A549 treated with CpdA at 1 μM for 4 hours (cell line): ENCODE measurements around the gene LSM4. TPM values are rescaled to one million over a fixed set of nuclear protein-coding genes. Genes with fewer than 3 reads are reported as not detected.

Experiments
- total RNA-seq: library from RNA; stranded (reverse); fragments of 200-300 nt; extraction: Qiagen RNA extraction; gene quantifications from 5 replicates; pipeline ENCODE4 v1.2.3, GENCODE V29; 2022; ENCODE audit warnings: low read depth

The LSM4 gene
- total RNA-seq = 212 to 240 TPM (median 230 TPM) in 5 replicates

GRCh38 chr19:18322759-18323460 lies at the start of gene LSM4:
LSM4 (minus strand) TSS chr19:18323076; CDS start chr19:18323020, 56 bp downstream.

GRCh38 chr19:18340190-18340989 lies 17.5 kb upstream of the LSM4 start, which contains the start of gene PGPEP1:
PGPEP1 (plus strand) TSS chr19:18340598; CDS start chr19:18340682, 84 bp downstream.

GRCh38 chr19:18281082-18282020 lies 41.5 kb downstream of the LSM4 start, which contains the start of gene JUND:
JUND (minus strand) TSS chr19:18281622; CDS start chr19:18281484, 138 bp downstream.

DNA sequence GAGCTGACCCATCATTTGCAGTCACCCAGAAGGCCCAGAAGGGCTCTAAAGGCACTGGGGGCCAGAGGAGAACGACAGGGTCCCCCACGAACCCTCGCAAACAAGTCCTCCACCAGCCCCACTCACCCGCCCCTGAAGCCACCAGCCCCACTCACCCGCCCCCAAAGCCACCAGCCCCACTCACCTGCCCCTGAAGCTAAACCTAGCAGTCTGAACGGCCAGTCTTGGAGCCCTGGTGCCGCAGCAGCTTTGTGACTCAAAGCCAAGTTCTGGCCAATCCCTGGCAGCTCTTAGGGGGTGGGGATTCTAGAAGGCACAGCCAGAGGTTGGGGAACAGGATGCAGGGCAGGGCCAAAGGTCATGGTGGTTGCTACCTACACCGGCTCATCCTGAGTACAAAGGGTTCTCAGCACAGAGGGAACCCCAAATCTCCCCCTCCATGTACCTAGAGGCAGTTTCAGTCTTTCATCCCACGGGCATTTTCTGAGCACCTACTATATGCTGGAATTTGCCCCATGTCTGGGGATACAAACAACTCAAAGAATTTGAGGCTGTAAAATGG lies 48.6 kb downstream of the LSM4 start, which contains the start of gene IQCN:
Gene IQCN (minus strand): TSS at position 234 of the 562 bp plus-strand sequence. CDS start 4,974 bp downstream, outside the sequence.

Other genes starting within 250 kb of the LSM4 start
- not detected in 5 replicates for gene IL12RB1, start 236.1 kb downstream of the LSM4 start, total RNA-seq
- 1.7 to 2.6 TPM (median 1.9 TPM) in 5 replicates for gene MAST3, start 225.3 kb downstream of the LSM4 start, total RNA-seq
- gene PIK3R2, start 169.9 kb downstream of the LSM4 start, total RNA-seq = 1.7 to 11.5 TPM (median 8.6 TPM) in 5 replicates
- 12.2 to 20.9 TPM (median 15.6 TPM) in 5 replicates for gene IFI30, start 149.3 kb downstream of the LSM4 start, total RNA-seq
- gene MPV17L2, start 129.9 kb downstream of the LSM4 start, total RNA-seq = 8.2 to 13.6 TPM (median 13.0 TPM) in 5 replicates
- gene RAB3A, start 119.0 kb downstream of the LSM4 start, total RNA-seq = 0.63 to 1.1 TPM (median 0.78 TPM) in 5 replicates
- 0.08 to 0.22 TPM (median 0.16 TPM) in 4 of 5 replicates, not detected in the other for gene PDE4C, start 96.6 kb downstream of the LSM4 start, total RNA-seq
- gene IQCN, start 48.6 kb downstream of the LSM4 start, total RNA-seq = 0.31 to 0.59 TPM (median 0.39 TPM) in 5 replicates
- gene JUND, start 41.5 kb downstream of the LSM4 start, total RNA-seq = 27.0 to 68.8 TPM (median 60.8 TPM) in 5 replicates
- 2.2 to 3.7 TPM (median 3.6 TPM) in 5 replicates for gene PGPEP1, start 17.5 kb upstream of the LSM4 start, total RNA-seq
- 32.5 to 82.2 TPM (median 56.6 TPM) in 5 replicates for gene GDF15, start 63.1 kb upstream of the LSM4 start, total RNA-seq
- gene LRRC25, start 74.5 kb upstream of the LSM4 start, total RNA-seq = 0.05 TPM in 2 of 5 replicates, not detected in the others
- 35.0 to 58.4 TPM (median 53.9 TPM) in 5 replicates for gene SSBP4, start 96.3 kb upstream of the LSM4 start, total RNA-seq
- 31.8 to 43.0 TPM (median 41.5 TPM) in 5 replicates for gene ISYNA1, start 115.1 kb upstream of the LSM4 start, total RNA-seq
- gene ELL, start 199.0 kb upstream of the LSM4 start, total RNA-seq = 4.0 to 5.2 TPM (median 5.0 TPM) in 5 replicates
- gene FKBP8, start 220.5 kb upstream of the LSM4 start, total RNA-seq = 122 to 156 TPM (median 144 TPM) in 5 replicates
- 74.2 to 107 TPM (median 101 TPM) in 5 replicates for gene KXD1, start 234.8 kb upstream of the LSM4 start, total RNA-seq
- gene UBA52, start 248.8 kb upstream of the LSM4 start, total RNA-seq = 972 to 1,227 TPM (median 1,167 TPM) in 5 replicates